OCI-LY7 (cell line): Measurements from ENCODE around the gene PPP1R37. TPM values are rescaled to one million over a fixed set of nuclear protein-coding genes. Genes with fewer than 3 reads are reported as not detected.
A peak's percentile ranks its signal among the peaks of the same experiment; 100 is the strongest.

Source experiments
- BruUV-seq: library from RNA; stranded (reverse); fragments of 400-500 nt; replicated peaks from 2 replicates; lab custom pipeline; 2021; lab: Mats Ljungman, UMichigan
- CTCF ChIA-PET: fragments of 300-600 bp; sonication (Branson Sonifier 250); formaldehyde crosslinking; loops from one replicate; lab custom pipeline; 2022; ENCODE audit warnings: antibody characterized with exemption; ENCODE audit not compliant: unreplicated experiment; lab: Charles Lee
- POLR2A ChIA-PET: fragments of 300-600 bp; sonication (Branson Sonifier 250); formaldehyde crosslinking; loops from one replicate; lab custom pipeline; 2022; ENCODE audit warnings: antibody characterized with exemption; lab: Charles Lee
- DNase-seq: peaks from one replicate; pipeline ENCODE4 v3.0.0-alpha.2; 2015; ENCODE audit warnings: low spot score
- H2AFZ ChIP-seq: fragments of 200-600 bp; sonication (generic), shearing (Covaris generic); 2 replicates; pipeline ENCODE4 v1.6.1; 2014; ENCODE audit warnings: mild to moderate bottlenecking, antibody characterized with exemption, low read length, moderate library complexity
- H3K27ac ChIP-seq: fragments of 200-600 bp; sonication (generic); 2 replicates; pipeline ENCODE4 v1.5.1; 2014; ENCODE audit warnings: mixed run types, low read depth, mild to moderate bottlenecking, moderate library complexity, low read length, inconsistent platforms; ENCODE audit not compliant: poor library complexity, severe bottlenecking
- H3K36me3 ChIP-seq: fragments of 200-600 bp; sonication (generic); 2 replicates; pipeline ENCODE4 v1.6.1; 2014; ENCODE audit warnings: mild to moderate bottlenecking, antibody characterized with exemption, low read length, moderate library complexity, mixed read lengths; ENCODE audit not compliant: insufficient read depth
- H3K4me1 ChIP-seq: fragments of 200-600 bp; sonication (generic); 2 replicates; pipeline ENCODE4 v1.5.1; 2014; ENCODE audit warnings: mild to moderate bottlenecking, low read length; ENCODE audit not compliant: insufficient read depth, poor library complexity, severe bottlenecking
- H3K4me2 ChIP-seq: fragments of 200-600 bp; sonication (generic); 2 replicates; pipeline ENCODE4 v1.6.1; 2014; ENCODE audit warnings: mild to moderate bottlenecking, low read length
- H3K4me3 ChIP-seq: fragments of 200-600 bp; sonication (generic); 2 replicates; pipeline ENCODE4 v1.5.1; 2014; ENCODE audit warnings: mild to moderate bottlenecking, low read depth, low read length; ENCODE audit not compliant: poor library complexity, severe bottlenecking
- H3K79me2 ChIP-seq: fragments of 200-600 bp; sonication (generic); 2 replicates; pipeline ENCODE4 v1.6.1; 2016; ENCODE audit warnings: low read depth, mild to moderate bottlenecking, low read length, moderate library complexity, mixed read lengths; ENCODE audit not compliant: insufficient read depth
- H3K9me2 ChIP-seq: fragments of 200-600 bp; sonication (generic); 2 replicates; pipeline ENCODE4 v1.6.1; 2016; ENCODE audit warnings: mild to moderate bottlenecking, low read length, mixed read lengths; ENCODE audit not compliant: insufficient read depth
- H3K9me3 ChIP-seq: fragments of 200-600 bp; sonication (generic); 2 replicates; pipeline ENCODE4 v1.6.1; 2014; ENCODE audit warnings: mild to moderate bottlenecking, mixed run types, low read length, mixed read lengths
- H4K20me1 ChIP-seq: fragments of 200-600 bp; sonication (generic); 2 replicates; pipeline ENCODE4 v1.6.1; 2014; ENCODE audit warnings: mild to moderate bottlenecking, antibody characterized with exemption, low read length, moderate library complexity, mixed read lengths; ENCODE audit not compliant: insufficient read depth
- EZH2phosphoT487 ChIP-seq: fragments of 200-600 bp; sonication (generic); IDR thresholded peaks from 2 replicates; pipeline ENCODE4 v1.6.1; 2018; ENCODE audit warnings: low read depth, borderline replicate concordance, mild to moderate bottlenecking, mixed run types, antibody characterized with exemption, low read length, moderate library complexity, mixed read lengths
- intact Hi-C: fragments of 100-400 bp; cut with micrococcal nuclease; formaldehyde crosslinking; loops from one replicate; pipeline ENCODE4 v1.10.0; 2022; ENCODE audit not compliant: unreplicated experiment
- total RNA-seq, 2 experiments: library from RNA; depleted of rRNA in 1 of 2; stranded (reverse); fragments of >200 nt in 1 of 2; shearing (Covaris generic) in 1 of 2; gene quantifications; 2 replicates each; pipeline ENCODE4 v1.2.3, GENCODE V29; 2014 to 2022
- TF ChIP-seq, protein P1 (sequence below): fragments of 200-600 bp; sonication (generic); conservative IDR thresholded peaks from 2 replicates; pipeline ENCODE4 v1.5.1; 2014; ENCODE audit warnings: mild to moderate bottlenecking, antibody characterized with exemption, low read length, moderate library complexity, mixed read lengths

Gene PPP1R37
- total RNA-seq, 2 experiments from 2014 or later: 24.7 to 48.6 TPM

DNA sequence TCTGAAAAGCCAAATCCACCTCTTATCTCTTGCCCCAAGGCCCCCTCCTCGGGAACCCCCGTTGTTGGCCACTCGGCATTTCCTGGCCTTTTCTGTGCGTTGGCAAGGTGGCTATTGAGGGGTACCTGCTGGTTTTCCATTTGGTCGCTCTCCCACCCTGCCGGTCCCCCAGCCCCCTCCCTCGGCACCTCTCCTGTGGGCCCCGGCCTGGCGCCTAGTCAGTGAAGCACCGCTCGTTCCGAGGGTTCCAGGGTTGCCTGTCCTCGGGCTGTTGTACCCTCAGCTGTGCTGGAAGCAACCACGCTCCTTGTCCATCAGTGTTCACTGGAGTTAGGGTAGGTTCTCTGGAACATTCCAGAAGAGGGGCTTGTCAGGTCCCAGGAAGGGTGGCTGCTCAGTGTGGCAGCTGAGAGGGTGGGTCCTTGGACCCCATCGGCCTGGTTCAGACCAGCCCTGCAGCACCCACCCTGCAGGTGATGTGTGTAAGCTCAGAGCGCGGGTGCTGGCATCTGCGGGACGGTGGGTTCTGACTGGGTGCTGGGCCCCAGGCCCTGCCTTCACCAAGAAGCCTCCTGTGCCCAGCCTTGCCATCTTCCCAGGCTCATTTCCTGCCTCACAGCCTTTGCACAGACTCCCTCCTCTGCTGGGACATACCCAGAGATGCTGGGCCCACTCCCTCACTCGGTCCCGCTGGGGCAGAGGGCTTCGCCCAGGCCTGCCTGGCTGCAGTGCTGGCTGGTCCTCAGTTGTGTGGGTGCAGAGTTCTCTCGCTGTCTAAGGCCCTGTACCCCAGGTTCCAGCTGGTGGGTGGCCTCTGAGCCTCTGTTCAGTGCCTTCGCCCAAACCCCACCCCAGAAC lies 46.5 kb downstream of the PPP1R37 start:
- Histone ChIP-seq H3K4me2 (peak overlapping the region; percentile 79), H2AFZ (no peak overlapping the region), H3K9me2 (no peaks in the 10 kb centered on the region), H3K36me3 (peaks cover 38% of the 10 kb centered on the region), H3K4me3 (no peak overlapping the region), H3K9me3 (no peaks in the 10 kb centered on the region), H3K27ac (peak overlapping the region; percentile 98), H3K4me1 (peaks cover 54% of the 10 kb centered on the region), H4K20me1 (no peaks in the 10 kb centered on the region), H3K79me2 (peaks cover 34% of the 10 kb centered on the region)
- DNase-seq: no peak
- no TSS peak for BruUV-seq
- intact Hi-C loops: loop anchor here (5.0 kb wide), 1 partner anchor 142 kb away; no protein-coding TSS in a partner anchor
- CTCF ChIA-PET: interaction anchor here (1.2 kb wide), 1 partner anchor 10 kb away, joined by 3 read pairs; no protein-coding TSS in a partner anchor
- POLR2A ChIA-PET: no interaction called here
- no peak for TF ChIP-seq EZH2phosphoT487
- TF ChIP-seq, protein P1, sequence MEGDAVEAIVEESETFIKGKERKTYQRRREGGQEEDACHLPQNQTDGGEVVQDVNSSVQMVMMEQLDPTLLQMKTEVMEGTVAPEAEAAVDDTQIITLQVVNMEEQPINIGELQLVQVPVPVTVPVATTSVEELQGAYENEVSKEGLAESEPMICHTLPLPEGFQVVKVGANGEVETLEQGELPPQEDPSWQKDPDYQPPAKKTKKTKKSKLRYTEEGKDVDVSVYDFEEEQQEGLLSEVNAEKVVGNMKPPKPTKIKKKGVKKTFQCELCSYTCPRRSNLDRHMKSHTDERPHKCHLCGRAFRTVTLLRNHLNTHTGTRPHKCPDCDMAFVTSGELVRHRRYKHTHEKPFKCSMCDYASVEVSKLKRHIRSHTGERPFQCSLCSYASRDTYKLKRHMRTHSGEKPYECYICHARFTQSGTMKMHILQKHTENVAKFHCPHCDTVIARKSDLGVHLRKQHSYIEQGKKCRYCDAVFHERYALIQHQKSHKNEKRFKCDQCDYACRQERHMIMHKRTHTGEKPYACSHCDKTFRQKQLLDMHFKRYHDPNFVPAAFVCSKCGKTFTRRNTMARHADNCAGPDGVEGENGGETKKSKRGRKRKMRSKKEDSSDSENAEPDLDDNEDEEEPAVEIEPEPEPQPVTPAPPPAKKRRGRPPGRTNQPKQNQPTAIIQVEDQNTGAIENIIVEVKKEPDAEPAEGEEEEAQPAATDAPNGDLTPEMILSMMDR: no peak

DNA sequence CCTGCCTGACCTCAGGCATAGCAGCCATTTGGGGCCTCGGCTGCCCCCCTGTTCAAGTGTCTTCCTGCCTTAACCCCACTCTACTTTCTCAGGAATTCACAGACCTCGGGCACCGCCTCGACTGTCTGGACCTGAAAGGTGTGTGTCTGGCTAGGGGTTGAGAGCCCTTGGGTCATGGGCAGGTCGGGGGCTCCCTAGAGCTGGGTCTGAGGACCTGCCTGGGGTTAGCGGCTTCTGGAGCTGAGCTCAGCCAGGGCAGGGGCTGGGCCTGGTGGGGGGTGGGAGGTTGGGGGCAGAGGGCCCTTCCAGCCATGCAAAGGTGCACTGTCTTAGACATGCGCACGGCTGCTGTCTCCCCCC lies 47.1 kb downstream of the PPP1R37 start:
- Histone ChIP-seq H3K4me1 (peaks cover 48% of the 10 kb centered on the region), H3K4me3 (no peak overlapping the region), H3K4me2 (no peak overlapping the region), H3K9me3 (no peaks in the 10 kb centered on the region), H4K20me1 (no peaks in the 10 kb centered on the region), H3K79me2 (peaks cover 29% of the 10 kb centered on the region), H3K27ac (peak overlapping the region; percentile 98), H3K36me3 (peaks cover 41% of the 10 kb centered on the region), H2AFZ (no peak overlapping the region), H3K9me2 (no peaks in the 10 kb centered on the region)
- ChIA-PET CTCF (interaction anchor here (1.2 kb wide), 1 partner anchor 9 kb away, joined by 3 read pairs; no protein-coding TSS in a partner anchor), POLR2A (interaction anchor here (0.6 kb wide), 1 partner anchor 75 kb away, joined by 5 read pairs; no protein-coding TSS in a partner anchor)
- no peak for DNase-seq
- TF ChIP-seq, protein P1: no peak
- no peak for TF ChIP-seq EZH2phosphoT487
- intact Hi-C loops: no loop called here
- BruUV-seq: no TSS peak

DNA sequence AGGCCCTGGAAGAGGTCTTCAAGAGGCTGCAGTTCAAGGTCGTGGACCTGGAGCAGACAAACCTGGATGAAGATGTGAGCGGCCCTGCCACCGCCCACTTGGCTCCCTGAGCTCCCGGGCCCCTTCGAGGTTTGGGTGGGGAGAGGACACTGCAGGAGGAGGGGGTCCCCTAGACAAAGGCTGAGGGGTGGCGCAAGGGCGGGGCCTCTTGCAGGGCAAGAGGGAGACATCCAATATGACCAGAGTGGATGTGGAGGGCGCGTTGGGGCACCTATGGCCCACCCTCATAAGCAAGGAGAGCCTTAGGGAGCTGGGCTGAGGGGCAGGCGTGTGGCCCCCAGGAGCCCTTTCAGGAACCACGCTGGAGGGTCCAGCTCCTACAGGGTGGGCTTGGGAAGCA lies 47.6 kb downstream of the PPP1R37 start:
- TF ChIP-seq, protein P1: no peak
- no peak for TF ChIP-seq EZH2phosphoT487
- Histone ChIP-seq H3K4me2 (no peak overlapping the region), H3K79me2 (peaks cover 25% of the 10 kb centered on the region), H3K4me1 (peaks cover 43% of the 10 kb centered on the region), H2AFZ (no peak overlapping the region), H3K9me2 (no peaks in the 10 kb centered on the region), H3K4me3 (no peak overlapping the region), H4K20me1 (no peaks in the 10 kb centered on the region), H3K9me3 (no peaks in the 10 kb centered on the region), H3K27ac (no peak overlapping the region), H3K36me3 (peaks cover 41% of the 10 kb centered on the region)
- DNase-seq: no peak
- intact Hi-C loops: no loop called here
- ChIA-PET POLR2A (interaction anchor here (0.6 kb wide), 1 partner anchor 76 kb away, joined by 5 read pairs; no protein-coding TSS in a partner anchor), CTCF (no interaction called here)
- no TSS peak for BruUV-seq
